ENCODE results near the gene SOBP.

DNA sequence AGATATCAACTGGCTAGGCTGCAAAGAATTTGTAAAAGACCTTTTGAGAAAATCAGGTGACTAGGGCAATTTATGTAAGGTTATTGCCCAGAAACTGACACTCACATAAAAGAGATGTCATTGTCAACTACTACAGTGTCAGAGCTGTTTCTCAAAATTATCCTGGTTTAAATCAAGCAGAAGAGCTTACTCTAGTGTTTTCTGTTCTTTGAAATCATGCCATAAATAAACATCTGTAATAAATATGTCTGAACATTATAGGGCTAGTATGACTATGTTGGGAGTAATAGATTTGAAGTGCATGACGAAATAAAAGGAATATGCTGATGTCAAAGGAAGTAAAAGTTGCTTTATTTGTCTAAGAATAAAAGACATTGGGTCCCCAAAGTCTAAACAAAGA, 19.6 kb upstream of the SOBP start:
- TF ChIP-seq, protein P1, sequence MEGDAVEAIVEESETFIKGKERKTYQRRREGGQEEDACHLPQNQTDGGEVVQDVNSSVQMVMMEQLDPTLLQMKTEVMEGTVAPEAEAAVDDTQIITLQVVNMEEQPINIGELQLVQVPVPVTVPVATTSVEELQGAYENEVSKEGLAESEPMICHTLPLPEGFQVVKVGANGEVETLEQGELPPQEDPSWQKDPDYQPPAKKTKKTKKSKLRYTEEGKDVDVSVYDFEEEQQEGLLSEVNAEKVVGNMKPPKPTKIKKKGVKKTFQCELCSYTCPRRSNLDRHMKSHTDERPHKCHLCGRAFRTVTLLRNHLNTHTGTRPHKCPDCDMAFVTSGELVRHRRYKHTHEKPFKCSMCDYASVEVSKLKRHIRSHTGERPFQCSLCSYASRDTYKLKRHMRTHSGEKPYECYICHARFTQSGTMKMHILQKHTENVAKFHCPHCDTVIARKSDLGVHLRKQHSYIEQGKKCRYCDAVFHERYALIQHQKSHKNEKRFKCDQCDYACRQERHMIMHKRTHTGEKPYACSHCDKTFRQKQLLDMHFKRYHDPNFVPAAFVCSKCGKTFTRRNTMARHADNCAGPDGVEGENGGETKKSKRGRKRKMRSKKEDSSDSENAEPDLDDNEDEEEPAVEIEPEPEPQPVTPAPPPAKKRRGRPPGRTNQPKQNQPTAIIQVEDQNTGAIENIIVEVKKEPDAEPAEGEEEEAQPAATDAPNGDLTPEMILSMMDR (IDR thresholded peaks at IDR 0.05; ENCODE audit: borderline replicate concordance, extremely low read depth, low read length, poor library complexity, severe bottlenecking): no peak
- TF ChIP-seq EZH2 (IDR thresholded peaks at IDR 0.05; ENCODE audit: borderline replicate concordance, low read depth, low read length, severe bottlenecking): no peak
